HepG2 (cell line): ENCODE data around the gene SULT6B1. TPM values are rescaled to one million over a fixed set of nuclear protein-coding genes. Genes with fewer than 3 reads are reported as not detected.

ENCODE experiments used
- ATAC-seq: fragments of 200-7000 bp; cut with Tn5 transposase; 3 replicates; pipeline ENCODE4 v1.9.1; 2020; ENCODE audit warnings: mild to moderate bottlenecking, moderate library complexity
- BruUV-seq: library from RNA; stranded (reverse); fragments of 400-500 nt; replicated peaks from 2 replicates; lab custom pipeline; 2021; lab: Mats Ljungman, UMichigan
- CTCF ChIA-PET: fragments of 300-600 bp; formaldehyde crosslinking; extraction: SDS; loops from one replicate; lab custom pipeline; 2021; ENCODE audit warnings: low total read pairs, inconsistent platforms, low intra/inter-chr PET ratio; lab: Yijun Ruan, JAX
- POLR2A ChIA-PET: fragments of 350-600 bp; sonication (Branson Sonifier 250); formaldehyde crosslinking; loops from one replicate; lab custom pipeline; 2020; ENCODE audit warnings: antibody characterized with exemption, inconsistent platforms; lab: Yijun Ruan, JAX
- DNase-seq: peaks from one replicate; pipeline ENCODE4 v3.0.0-alpha.2; 2015; ENCODE audit warnings: low spot score
- FAIRE-seq: peaks from 3 replicates; lab custom pipeline; 2011; peaks lifted over from hg19 to GRCh38; lab: Jason Lieb, UNC
- H2AFZ ChIP-seq: one replicate; pipeline ENCODE4 v1.6.1; 2011; ENCODE audit warnings: low read length, inconsistent platforms
- H3K27ac ChIP-seq: fragments of 300-600 bp; 3 replicates; pipeline ENCODE4 v1.8.0; 2011; ENCODE audit warnings: mixed run types, mild to moderate bottlenecking, mixed read lengths, low read length, inconsistent platforms; ENCODE audit not compliant: insufficient read depth; ENCODE audit errors: extremely low read length
- H3K27me3 ChIP-seq, 2 experiments: fragments of 200-600 bp in 1 of 2; 2 replicates in 1 of 2; 3 replicates in 1 of 2; pipeline versions ENCODE4 v1.6.0 to v1.8.0; 2011; ENCODE audit warnings: low read length in 2 of 2, mild to moderate bottlenecking in 2 of 2, moderate library complexity in 2 of 2, inconsistent platforms in 1 of 2; ENCODE audit not compliant: insufficient read depth in 2 of 2, control insufficient read depth in 1 of 2
- H3K36me3 ChIP-seq, 2 experiments: fragments of 200-600 bp in 1 of 2; replicated peaks in 1 of 2; 2 replicates in 1 of 2; 3 replicates in 1 of 2; pipeline versions ENCODE4 v1.5.1 to v1.8.0; 2011; ENCODE audit warnings: low read length in 2 of 2, inconsistent platforms in 1 of 2; ENCODE audit not compliant: insufficient read depth in 2 of 2, control insufficient read depth in 1 of 2
- H3K4me1 ChIP-seq: 2 replicates; pipeline ENCODE4 v1.5.1; 2012; ENCODE audit warnings: low read length, inconsistent platforms; ENCODE audit not compliant: insufficient read depth
- H3K4me2 ChIP-seq: 2 replicates; pipeline ENCODE4 v1.6.0; 2011; ENCODE audit warnings: low read depth, low read length, inconsistent platforms
- H3K4me3 ChIP-seq, 3 experiments: fragments of 200-600 bp in 1 of 3; sonication (generic), shearing (Covaris generic) in 1 of 3; replicated peaks in 1 of 3; 2 replicates each; pipeline ENCODE4 v1.5.1; 2011 to 2016; ENCODE audit warnings: low read length in 3 of 3, inconsistent platforms in 2 of 3, low read depth in 2 of 3, mild to moderate bottlenecking in 2 of 3, control low read depth in 1 of 3, mixed read lengths in 1 of 3; ENCODE audit not compliant: insufficient read depth in 1 of 3
- H3K79me2 ChIP-seq: one replicate; pipeline ENCODE4 v1.6.1; 2011; ENCODE audit warnings: low read length, inconsistent platforms; ENCODE audit not compliant: insufficient read depth
- H3K9ac ChIP-seq: 2 replicates; pipeline ENCODE4 v1.6.0; 2011; ENCODE audit warnings: mild to moderate bottlenecking, low read depth, low read length, inconsistent platforms; ENCODE audit not compliant: insufficient read depth
- H3K9me3 ChIP-seq: 2 replicates; pipeline ENCODE4 v1.5.1; 2012; ENCODE audit warnings: mild to moderate bottlenecking, low read length
- H4K20me1 ChIP-seq: 2 replicates; pipeline ENCODE4 v1.6.0; 2011; ENCODE audit warnings: inconsistent platforms, mild to moderate bottlenecking, low read length, moderate library complexity; ENCODE audit not compliant: insufficient read depth
- ASH2L ChIP-seq: fragments of 300-600, 200-600 bp; sonication (generic); IDR thresholded peaks from 2 replicates; pipeline ENCODE4 v1.7.0; 2017; ENCODE audit warnings: low read depth, mild to moderate bottlenecking, moderate library complexity, mixed read lengths, low read length; ENCODE audit not compliant: insufficient read length
- ATF1 ChIP-seq: IDR thresholded peaks from 2 replicates; pipeline ENCODE4 v1.6.1; 2016; ENCODE audit warnings: mild to moderate bottlenecking, control low read depth
- KAT8 ChIP-seq: IDR thresholded peaks from 2 replicates; pipeline ENCODE4 v1.6.1; 2016; ENCODE audit warnings: missing genetic modification reagents, missing compliant biosample characterization
- NBN ChIP-seq: fragments of 450-650 bp; conservative IDR thresholded peaks from 2 replicates; pipeline ENCODE4 v1.6.1; 2017
- SOX13 ChIP-seq, 3 experiments: fragments of 450-650 bp in 1 of 3; sonication (generic) in 1 of 3; formaldehyde crosslinking in 1 of 3; IDR thresholded peaks in 2 of 3; conservative IDR thresholded peaks in 1 of 3; 2 replicates each; pipeline versions ENCODE4 v1.5.0 to v1.6.1; 2016 to 2020; ENCODE audit warnings: antibody characterized with exemption in 1 of 3, mild to moderate bottlenecking in 1 of 3, missing compliant biosample characterization in 1 of 3, missing genetic modification reagents in 1 of 3, moderate library complexity in 1 of 3
- SOX5 ChIP-seq: IDR thresholded peaks from 2 replicates; pipeline ENCODE4 v1.6.1; 2016; ENCODE audit warnings: borderline replicate concordance
- SRSF9 ChIP-seq: fragments of 200-400 bp; formaldehyde crosslinking; IDR thresholded peaks from 2 replicates; pipeline ENCODE4 v1.6.1; 2018; ENCODE audit warnings: borderline replicate concordance, mild to moderate bottlenecking, low read depth, low read length; ENCODE audit not compliant: insufficient read depth, poor library complexity, severe bottlenecking
- ZNF264 ChIP-seq: sonication (generic); formaldehyde crosslinking; IDR thresholded peaks from 2 replicates; pipeline ENCODE4 v1.4.0; 2020; ENCODE audit warnings: missing genetic modification reagents
- WGBS: methylation state at CpG from one replicate; pipeline ENCODE4 v1.1.6; 2017; ENCODE audit warnings: low lambda C conversion rate; 5-methylcytosine and 5-hydroxymethylcytosine counted together
- in situ Hi-C: cut with HindIII; loops from 2 replicates; pipeline ENCODE4 v1.10.0; 2017; ENCODE audit warnings: low pct_unique_long_range_greater_than_20kb; ENCODE audit not compliant: extremely low pct_ligation_motif_present
- intact Hi-C: fragments of 100-400 bp; cut with micrococcal nuclease; formaldehyde crosslinking; loops from one replicate; pipeline ENCODE4 v1.10.0; 2022; ENCODE audit not compliant: unreplicated experiment
- polyA plus RNA-seq, 8 experiments: library from polyadenylated mRNA; depleted of rRNA in 3 of 8; stranded (reverse) in 7 of 8; unstranded in 1 of 8; fragments of >200 nt; fragmentation: Illumina TruSeq in 4 of 8; extraction: Trizol in 4 of 8; gene quantifications; 2 replicates each; pipeline versions ENCODE4 v1.2.1 to v1.2.3, GENCODE V29; 2011 to 2016; ENCODE audit warnings: low read depth in 4 of 8, missing spikeins in 1 of 8, mixed read lengths in 1 of 8; ENCODE audit not compliant: insufficient read depth in 1 of 8
- total RNA-seq, 5 experiments: library from RNA; depleted of rRNA; stranded (reverse); fragments of >200 nt; fragmentation: Illumina TruSeq; extraction: Trizol; gene quantifications; 2 replicates each; pipeline ENCODE4 v1.2.3, GENCODE V29; 2016; ENCODE audit warnings: low read depth in 1 of 5

The SULT6B1 gene
- total and polyA plus RNA-seq, 2 of the 13 experiments (the other 11 are each of a cell fraction or from before 2014, with no cell fraction given), result not detected

DNA sequence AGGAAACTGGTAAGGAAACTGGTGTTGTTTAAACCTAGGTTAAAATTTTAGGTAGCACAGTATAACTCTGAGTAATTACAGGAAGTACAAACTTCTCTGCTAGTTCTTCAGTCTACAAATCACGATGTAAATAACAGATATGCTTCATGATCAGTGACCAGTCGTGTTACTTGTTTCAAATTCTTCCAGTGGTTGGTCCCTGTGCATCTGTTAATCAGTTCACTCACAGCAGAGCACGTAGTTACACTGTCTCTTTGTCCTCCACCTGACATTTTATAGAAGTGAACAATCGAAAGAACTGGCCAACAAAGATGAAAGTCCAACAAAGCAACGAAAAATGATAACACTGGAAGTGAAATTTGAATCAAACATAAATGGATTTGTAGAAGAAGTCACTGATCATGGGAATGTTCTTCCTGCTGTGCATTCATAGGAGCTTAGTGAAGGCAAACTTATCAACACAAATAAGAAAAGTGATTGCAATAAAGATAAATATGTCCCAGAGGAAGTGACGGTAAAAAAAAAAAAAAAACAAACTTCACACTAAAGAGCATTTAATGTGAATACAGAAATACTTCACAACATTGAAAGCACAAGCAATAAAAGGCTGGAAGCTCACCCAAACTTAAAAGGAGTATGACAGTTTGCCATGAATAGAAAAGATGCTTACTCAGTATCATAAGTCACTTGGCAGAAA, 38.7 kb downstream of the SULT6B1 start:
- BruUV-seq, result no TSS peak
- Histone ChIP-seq H3K4me1 (peaks cover 35% of the 10 kb centered on the region), H3K4me2 (peak overlapping the region; percentile 40), H3K27me3 (no peaks in the 10 kb centered on the region), H4K20me1 (no peaks in the 10 kb centered on the region), H2AFZ (no peak overlapping the region), H3K4me3 (peak overlapping the region in 2 of 3 experiments; percentile 3 to 27; a peak in 1 of 6 replicates), H3K9me3 (no peaks in the 10 kb centered on the region), H3K27ac (peak overlapping the region; percentile 15), H3K79me2 (peaks cover 45% of the 10 kb centered on the region), H3K36me3 (peaks cover 10 to 37% of the 10 kb centered on the region in 2 experiments), H3K9ac (no peak overlapping the region)
- no peak for FAIRE-seq
- intact Hi-C loops (no loop called here), in situ Hi-C loops (loop anchor here (25.0 kb wide), 1 partner anchor 738 kb away; no protein-coding TSS in a partner anchor)
- 54% methylated on average over 6 of the region's 6 CpGs for WGBS
- no peak for TF ChIP-seq SOX13 (IDR thresholded peaks at IDR 0.05)
- 0 out of 4 replicates have a peak, but pooled peaks of 1 of the 2 experiments have one; percentile 14 for TF ChIP-seq SOX13 (CRISPR knock-in tag; conservative IDR thresholded peaks at IDR 0.05 in 1 of 2, IDR thresholded peaks at IDR 0.05 in 1 of 2)
- no peak for TF ChIP-seq SRSF9
- 0 out of 2 replicates have a peak, but pooled peaks have one; percentile 26 for TF ChIP-seq KAT8
- TF ChIP-seq ATF1 (CRISPR knock-in tag), result 0 out of 2 replicates have a peak, but pooled peaks have one; percentile 34
- peak; percentile 15 for TF ChIP-seq ASH2L
- TF ChIP-seq NBN, result no peak
- peak; percentile 55; the same call in 1 of the 2 replicates for TF ChIP-seq ZNF264 (CRISPR knock-in tag)
- TF ChIP-seq SOX5, result 0 out of 2 replicates have a peak, but pooled peaks have one; percentile 11
- ATAC-seq, result peak; percentile 88
- ChIA-PET CTCF (no interaction called here), POLR2A (no interaction called here)
- DNase-seq, result peak; percentile 72
